Mesendoderm (in vitro differentiated cells): ENCODE data around the gene SLC43A1.

ENCODE experiments used
- DNase-seq: peaks from one replicate; pipeline ENCODE4 v3.0.0; 2013
- H2AK5ac ChIP-seq: 2 replicates; pipeline ENCODE4 v1.6.1; 2013; ENCODE audit warnings: low read length, inconsistent platforms
- H2BK120ac ChIP-seq: 2 replicates; pipeline ENCODE4 v1.6.1; 2013; ENCODE audit warnings: low read depth, mild to moderate bottlenecking, low read length, moderate library complexity, mixed read lengths
- H2BK15ac ChIP-seq: replicated peaks from 2 replicates; pipeline ENCODE4 v1.6.1; 2013; ENCODE audit warnings: low read depth, mild to moderate bottlenecking, moderate library complexity
- H2BK5ac ChIP-seq: 2 replicates; pipeline ENCODE4 v1.6.1; 2013; ENCODE audit warnings: low read length, inconsistent platforms
- H3K18ac ChIP-seq: 2 replicates; pipeline ENCODE4 v1.6.1; 2013; ENCODE audit warnings: mild to moderate bottlenecking, low read length, mixed read lengths
- H3K23ac ChIP-seq: one replicate; pipeline ENCODE4 v1.6.1; 2013; ENCODE audit warnings: low read length
- H3K27ac ChIP-seq: 2 replicates; pipeline ENCODE4 v1.5.1; 2013; ENCODE audit warnings: low read depth, mild to moderate bottlenecking, inconsistent platforms, low read length, moderate library complexity
- H3K27me3 ChIP-seq: 2 replicates; pipeline ENCODE4 v1.6.1; 2013; ENCODE audit warnings: low read length, control low read depth, mild to moderate bottlenecking, inconsistent platforms; ENCODE audit not compliant: insufficient read depth, poor library complexity
- H3K36me3 ChIP-seq: 2 replicates; pipeline ENCODE4 v1.6.1; 2013; ENCODE audit warnings: low read length, inconsistent platforms; ENCODE audit not compliant: control insufficient read depth, insufficient read depth
- H3K4ac ChIP-seq: one replicate; pipeline ENCODE4 v1.6.1; 2013; ENCODE audit warnings: low read depth, mild to moderate bottlenecking, low read length, moderate library complexity
- H3K4me1 ChIP-seq: 2 replicates; pipeline ENCODE4 v1.6.1; 2013; ENCODE audit warnings: low read depth, low read length, inconsistent platforms; ENCODE audit not compliant: control insufficient read depth
- H3K4me2 ChIP-seq: 2 replicates; pipeline ENCODE4 v1.6.1; 2013; ENCODE audit warnings: low read length
- H3K4me3 ChIP-seq: 2 replicates; pipeline ENCODE4 v1.5.1; 2013; ENCODE audit warnings: mild to moderate bottlenecking, low read length
- H3K56ac ChIP-seq: one replicate; pipeline ENCODE4 v1.6.1; 2013; ENCODE audit warnings: low read length
- H3K79me1 ChIP-seq: 2 replicates; pipeline ENCODE4 v1.6.1; 2013; ENCODE audit warnings: low read length, inconsistent platforms
- H3K79me2 ChIP-seq: 2 replicates; pipeline ENCODE4 v1.6.1; 2013; ENCODE audit warnings: mild to moderate bottlenecking, low read length; ENCODE audit not compliant: control insufficient read depth, insufficient read depth
- H3K9ac ChIP-seq: 2 replicates; pipeline ENCODE4 v1.6.1; 2013; ENCODE audit warnings: low read length, inconsistent platforms
- H4K5ac ChIP-seq: one replicate; pipeline ENCODE4 v1.6.1; 2013; ENCODE audit warnings: low read length
- H4K8ac ChIP-seq: one replicate; pipeline ENCODE4 v1.6.1; 2013; ENCODE audit warnings: low read depth, mild to moderate bottlenecking, control low read depth, low read length, moderate library complexity
- WGBS: extraction: QIAGEN DNeasy Blood & Tissue Kit; methylation state at CpG from one replicate; pipeline ENCODE4 v1.1.7; 2013; ENCODE audit warnings: low lambda C conversion rate, missing lambda C conversion rate; ENCODE audit not compliant: insufficient coverage; ENCODE audit errors: extremely low coverage; 5-methylcytosine and 5-hydroxymethylcytosine counted together

The SLC43A1 gene

DNA sequence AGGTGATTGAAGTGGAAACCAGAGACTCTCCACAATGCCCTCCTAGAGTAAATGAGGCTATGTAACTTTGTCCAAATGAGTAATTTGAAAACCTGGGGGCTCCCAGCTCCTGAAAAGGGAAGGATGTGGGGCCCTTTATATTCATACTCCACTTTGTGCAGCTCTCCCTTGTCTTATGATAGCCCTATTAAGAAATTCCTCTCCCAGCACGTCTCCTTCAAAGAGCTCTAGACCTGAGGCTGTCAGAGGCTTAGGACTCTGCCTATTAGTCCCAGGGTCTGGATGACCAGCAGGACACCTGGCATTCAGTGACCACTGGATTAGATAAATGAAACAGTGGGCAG is 2.1 kb downstream of the SLC43A1 start:
- no peaks in the 10 kb centered on the region for H3K27me3 ChIP-seq
- H3K79me2 ChIP-seq, result no peaks in the 10 kb centered on the region
- no peak overlapping the region for H2BK5ac ChIP-seq
- H4K5ac ChIP-seq, result no peak overlapping the region
- H3K4me3 ChIP-seq, result no peak overlapping the region
- no peak overlapping the region for H4K8ac ChIP-seq
- H3K4me1 ChIP-seq, result no peaks in the 10 kb centered on the region
- H2AK5ac ChIP-seq, result no peak overlapping the region
- WGBS, result no CpG with 5 or more reads among the region's 1 CpG
- peak overlapping the region; percentile 11 for H3K4me2 ChIP-seq
- peaks cover 2% of the 10 kb centered on the region for H3K79me1 ChIP-seq
- no peaks in the 10 kb centered on the region for H3K36me3 ChIP-seq
- H3K4ac ChIP-seq, result no peak overlapping the region
- no peak overlapping the region for H3K27ac ChIP-seq
- H2BK120ac ChIP-seq, result no peak overlapping the region
- no peak overlapping the region for H3K18ac ChIP-seq
- H2BK15ac ChIP-seq, result no peak overlapping the region
- no peak for DNase-seq
- H3K23ac ChIP-seq, result no peak overlapping the region
- H3K9ac ChIP-seq, result peak overlapping the region; percentile 16
- H3K56ac ChIP-seq, result peak overlapping the region; percentile 56

DNA sequence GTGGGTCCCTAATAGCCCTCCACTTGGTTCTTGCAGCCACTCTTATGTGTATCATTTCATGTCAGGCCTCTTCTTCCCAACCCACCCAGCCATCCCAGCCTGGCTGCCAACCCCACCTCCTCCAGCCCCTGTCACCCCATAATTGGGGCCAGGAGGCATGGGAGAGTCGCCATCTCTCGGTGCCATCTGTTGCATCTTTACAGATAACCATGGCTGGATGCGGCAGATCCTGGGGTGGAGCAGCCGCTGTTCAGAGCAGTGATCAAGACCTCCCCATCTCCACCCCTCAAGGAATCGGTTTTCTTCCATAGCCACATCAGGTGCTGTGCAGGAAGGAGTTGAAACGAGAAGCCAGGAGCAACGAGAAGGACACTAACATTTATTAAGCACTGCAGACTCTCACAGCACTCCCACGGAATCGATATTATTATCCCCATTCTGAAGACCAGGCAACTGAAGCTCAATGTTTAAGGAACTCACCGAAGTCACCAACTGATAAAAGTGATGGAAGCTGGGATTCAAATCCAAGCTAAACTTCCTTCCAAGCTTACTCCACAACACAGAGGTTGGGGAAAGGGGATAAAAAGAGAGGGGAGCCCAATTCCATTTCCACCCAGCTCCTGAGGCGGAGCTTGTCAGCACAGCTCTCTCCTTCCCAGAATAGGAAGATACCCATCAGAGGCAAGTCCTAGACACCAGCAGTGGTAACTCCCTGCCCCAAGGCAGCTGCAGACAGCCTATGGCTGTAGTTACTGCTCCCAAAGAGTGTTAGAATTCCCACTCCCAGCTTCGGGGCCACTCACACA is 2.7 kb downstream of the SLC43A1 start:
- Histone ChIP-seq H3K79me2 (no peaks in the 10 kb centered on the region), H3K4ac (no peak overlapping the region), H3K36me3 (no peaks in the 10 kb centered on the region), H3K4me3 (no peak overlapping the region), H4K5ac (no peak overlapping the region), H2AK5ac (no peak overlapping the region), H3K9ac (peak overlapping the region; percentile 16), H3K4me1 (no peaks in the 10 kb centered on the region), H3K79me1 (peaks cover 2% of the 10 kb centered on the region), H3K27me3 (no peaks in the 10 kb centered on the region), H3K56ac (no peak overlapping the region), H3K4me2 (no peak overlapping the region), H2BK5ac (no peak overlapping the region), H3K23ac (no peak overlapping the region), H4K8ac (no peak overlapping the region), H2BK15ac (no peak overlapping the region), H3K27ac (no peak overlapping the region), H2BK120ac (no peak overlapping the region), H3K18ac (no peak overlapping the region)
- no CpG with 5 or more reads among the region's 12 CpGs for WGBS
- DNase-seq, result no peak

DNA sequence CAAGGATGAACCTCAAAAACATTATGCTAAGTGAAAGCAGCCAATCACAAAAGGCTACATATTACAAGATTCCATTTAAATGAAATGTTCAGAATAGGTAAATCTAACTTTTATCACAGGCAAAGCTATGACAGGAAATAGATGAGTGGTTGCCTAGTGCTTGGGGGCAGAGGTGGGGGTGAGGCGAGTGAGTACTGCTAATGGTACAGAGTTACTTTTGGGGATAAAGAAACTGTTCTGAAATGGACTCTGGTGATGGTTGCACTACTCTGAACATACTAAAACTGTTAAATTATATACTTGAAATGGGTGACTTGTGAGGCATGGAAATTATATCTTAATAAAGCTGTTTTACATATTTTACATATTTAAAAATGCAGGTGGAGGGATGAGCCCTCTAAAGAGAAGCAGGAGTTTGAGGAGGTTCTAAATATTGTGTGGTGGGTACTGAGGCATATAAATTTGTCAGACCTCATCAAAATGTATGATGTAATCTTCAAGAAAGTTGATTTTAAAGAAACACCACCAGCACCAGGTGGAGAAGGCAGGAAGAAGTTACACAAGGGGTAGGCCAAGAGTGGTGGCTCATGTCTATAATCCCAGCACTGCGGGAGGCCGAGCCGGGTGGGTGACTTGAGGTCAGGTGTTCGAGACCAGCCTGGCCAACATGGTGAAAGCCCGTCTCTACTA is 3.6 kb downstream of the SLC43A1 start:
- no peak overlapping the region for H2BK5ac ChIP-seq
- H3K4me1 ChIP-seq, result no peaks in the 10 kb centered on the region
- H3K56ac ChIP-seq, result no peak overlapping the region
- H3K27ac ChIP-seq, result no peak overlapping the region
- H3K23ac ChIP-seq, result no peak overlapping the region
- H3K4ac ChIP-seq, result no peak overlapping the region
- H4K5ac ChIP-seq, result no peak overlapping the region
- no peaks in the 10 kb centered on the region for H3K79me2 ChIP-seq
- H3K79me1 ChIP-seq, result peaks cover 2% of the 10 kb centered on the region
- H3K27me3 ChIP-seq, result no peaks in the 10 kb centered on the region
- no peak overlapping the region for H2BK120ac ChIP-seq
- no peaks in the 10 kb centered on the region for H3K36me3 ChIP-seq
- no CpG with 5 or more reads among the region's 6 CpGs for WGBS
- H3K4me2 ChIP-seq, result no peak overlapping the region
- H2BK15ac ChIP-seq, result no peak overlapping the region
- H2AK5ac ChIP-seq, result no peak overlapping the region
- no peak overlapping the region for H4K8ac ChIP-seq
- DNase-seq, result no peak
- no peak overlapping the region for H3K18ac ChIP-seq
- no peak overlapping the region for H3K4me3 ChIP-seq
- no peak overlapping the region for H3K9ac ChIP-seq

- H3K4me1 ChIP-seq, result no peaks in the 10 kb centered on the region
- H3K56ac ChIP-seq, result no peak overlapping the region
- no peak overlapping the region for H3K27ac ChIP-seq
- no peak overlapping the region for H4K5ac ChIP-seq
- no CpG with 5 or more reads among the region's 7 CpGs for WGBS
- H3K36me3 ChIP-seq, result no peaks in the 10 kb centered on the region
- no peak overlapping the region for H2BK120ac ChIP-seq
- no peak overlapping the region for H4K8ac ChIP-seq
- no peak overlapping the region for H3K18ac ChIP-seq
- DNase-seq, result no peak
- no peaks in the 10 kb centered on the region for H3K79me2 ChIP-seq
- no peak overlapping the region for H2BK5ac ChIP-seq
- no peak overlapping the region for H3K4me3 ChIP-seq
- H3K4me2 ChIP-seq, result no peak overlapping the region
- H3K4ac ChIP-seq, result no peak overlapping the region
- H2BK15ac ChIP-seq, result no peak overlapping the region
- peaks cover under 1% of the 10 kb centered on the region for H3K79me1 ChIP-seq
- no peak overlapping the region for H3K9ac ChIP-seq
- no peak overlapping the region for H2AK5ac ChIP-seq
- no peak overlapping the region for H3K23ac ChIP-seq
- H3K27me3 ChIP-seq, result no peaks in the 10 kb centered on the region
Observed at GRCh38 chr11:57508341-57509170, 6.9 kb downstream of the SLC43A1 start.

GRCh38 chr11:57506522-57506921 is 9.0 kb downstream of the SLC43A1 start:
- no peaks in the 10 kb centered on the region for H3K27me3 ChIP-seq
- H3K18ac ChIP-seq, result no peak overlapping the region
- H3K4me1 ChIP-seq, result no peaks in the 10 kb centered on the region
- no peak overlapping the region for H4K5ac ChIP-seq
- H3K36me3 ChIP-seq, result no peaks in the 10 kb centered on the region
- H2AK5ac ChIP-seq, result no peak overlapping the region
- DNase-seq, result no peak
- H3K9ac ChIP-seq, result no peak overlapping the region
- H3K79me2 ChIP-seq, result no peaks in the 10 kb centered on the region
- H2BK5ac ChIP-seq, result no peak overlapping the region
- H3K56ac ChIP-seq, result no peak overlapping the region
- no peak overlapping the region for H4K8ac ChIP-seq
- H2BK120ac ChIP-seq, result no peak overlapping the region
- WGBS, result no CpG with 5 or more reads among the region's 1 CpG
- no peak overlapping the region for H3K4ac ChIP-seq
- H3K27ac ChIP-seq, result no peak overlapping the region
- no peak overlapping the region for H2BK15ac ChIP-seq
- H3K4me2 ChIP-seq, result no peak overlapping the region
- H3K79me1 ChIP-seq, result no peaks in the 10 kb centered on the region
- no peak overlapping the region for H3K23ac ChIP-seq
- no peak overlapping the region for H3K4me3 ChIP-seq
